ENCODE data around the gene LINGO4.

The LINGO4 gene

DNA sequence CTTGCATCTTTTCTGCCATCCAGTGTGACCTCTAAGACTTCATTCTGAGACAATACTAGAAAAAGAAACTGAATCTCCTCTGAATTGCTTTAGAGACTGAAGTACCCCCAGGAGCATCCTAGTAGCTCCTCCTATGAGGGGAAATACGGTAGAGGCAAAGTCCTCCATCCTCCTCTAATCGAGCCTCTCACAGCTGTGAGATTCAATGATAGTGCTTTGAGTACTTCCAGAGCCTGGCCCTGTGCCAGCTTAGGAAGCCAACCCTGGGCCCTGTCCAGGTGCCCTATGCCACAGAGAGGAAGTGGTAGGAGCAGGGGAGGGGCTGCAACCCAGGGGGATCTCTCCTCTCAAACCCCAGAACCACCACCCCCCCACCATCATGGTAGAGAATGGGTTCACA lies 15.7 kb upstream of the LINGO4 start:
- Histone ChIP-seq H3K4me1 (ENCODE audit: control insufficient read depth, insufficient read depth, low read length) (no peaks in the 10 kb centered on the region), H3K9ac (ENCODE audit: low read depth, low read length) (no peak overlapping the region), H3K36me3 (ENCODE audit: insufficient read depth, low read length) (no peaks in the 10 kb centered on the region), H3K4me3 (ENCODE audit: low read length) (no peak overlapping the region), H3K4me2 (ENCODE audit: low read length) (no peak overlapping the region), H3K9me3 (replicated peaks; ENCODE audit: low read length) (no peaks in the 10 kb centered on the region), H3K27me3 (ENCODE audit: control insufficient read depth, insufficient read depth, low read length) (peaks cover 68% of the 10 kb centered on the region)

GRCh38 chr1:151819976-151820623 lies 14.9 kb upstream of the LINGO4 start:
- no peaks in the 10 kb centered on the region for H3K4me1 ChIP-seq (ENCODE audit: control insufficient read depth, insufficient read depth, low read length)
- no peak overlapping the region for H3K9ac ChIP-seq (ENCODE audit: low read depth, low read length)

GRCh38 chr1:151819227-151819835 lies 14.1 kb upstream of the LINGO4 start:
- Histone ChIP-seq H3K9ac (ENCODE audit: low read depth, low read length) (no peak overlapping the region), H3K36me3 (ENCODE audit: insufficient read depth, low read length) (no peaks in the 10 kb centered on the region), H3K27me3 (ENCODE audit: control insufficient read depth, insufficient read depth, low read length) (peaks cover 64% of the 10 kb centered on the region), H3K9me3 (replicated peaks; ENCODE audit: low read length) (no peaks in the 10 kb centered on the region), H3K4me3 (ENCODE audit: low read length) (no peak overlapping the region), H3K4me1 (ENCODE audit: control insufficient read depth, insufficient read depth, low read length) (no peaks in the 10 kb centered on the region), H3K4me2 (ENCODE audit: low read length) (no peak overlapping the region)

More at GRCh38 chr1:151819976-151820623, 14.9 kb upstream of the LINGO4 start:
- peaks cover 66% of the 10 kb centered on the region for H3K27me3 ChIP-seq (ENCODE audit: control insufficient read depth, insufficient read depth, low read length)
- no peak overlapping the region for H3K4me2 ChIP-seq (ENCODE audit: low read length)
- no peak overlapping the region for H3K4me3 ChIP-seq (ENCODE audit: low read length)
- H3K36me3 ChIP-seq (ENCODE audit: insufficient read depth, low read length), result no peaks in the 10 kb centered on the region
- no peaks in the 10 kb centered on the region for H3K9me3 ChIP-seq (replicated peaks; ENCODE audit: low read length)

GRCh38 chr1:151817353-151817730 lies 12.1 kb upstream of the LINGO4 start:
- no peaks in the 10 kb centered on the region for H3K4me1 ChIP-seq (ENCODE audit: control insufficient read depth, insufficient read depth, low read length)
- H3K4me2 ChIP-seq (ENCODE audit: low read length), result no peak overlapping the region

GRCh38 chr1:151816548-151817352 lies 11.5 kb upstream of the LINGO4 start:
- no peak overlapping the region for H3K4me2 ChIP-seq (ENCODE audit: low read length)
- no peak overlapping the region for H3K4me3 ChIP-seq (ENCODE audit: low read length)
- H3K27me3 ChIP-seq (ENCODE audit: control insufficient read depth, insufficient read depth, low read length), result peaks cover 60% of the 10 kb centered on the region
- H3K9me3 ChIP-seq (replicated peaks; ENCODE audit: low read length), result no peaks in the 10 kb centered on the region
- no peaks in the 10 kb centered on the region for H3K36me3 ChIP-seq (ENCODE audit: insufficient read depth, low read length)
- H3K4me1 ChIP-seq (ENCODE audit: control insufficient read depth, insufficient read depth, low read length), result no peaks in the 10 kb centered on the region
- no peak overlapping the region for H3K9ac ChIP-seq (ENCODE audit: low read depth, low read length)

More at GRCh38 chr1:151817353-151817730, 12.1 kb upstream of the LINGO4 start:
- Histone ChIP-seq H3K9me3 (replicated peaks; ENCODE audit: low read length) (no peaks in the 10 kb centered on the region), H3K4me3 (ENCODE audit: low read length) (no peak overlapping the region), H3K27me3 (ENCODE audit: control insufficient read depth, insufficient read depth, low read length) (peaks cover 61% of the 10 kb centered on the region), H3K9ac (ENCODE audit: low read depth, low read length) (no peak overlapping the region), H3K36me3 (ENCODE audit: insufficient read depth, low read length) (no peaks in the 10 kb centered on the region)

- H3K27me3 ChIP-seq (ENCODE audit: control insufficient read depth, insufficient read depth, low read length), result peaks cover 51% of the 10 kb centered on the region
- H3K9me3 ChIP-seq (replicated peaks; ENCODE audit: low read length), result no peaks in the 10 kb centered on the region
- H3K4me2 ChIP-seq (ENCODE audit: low read length), result no peak overlapping the region
- H3K4me3 ChIP-seq (ENCODE audit: low read length), result no peak overlapping the region
- no peaks in the 10 kb centered on the region for H3K36me3 ChIP-seq (ENCODE audit: insufficient read depth, low read length)
- H3K9ac ChIP-seq (ENCODE audit: low read depth, low read length), result no peak overlapping the region
- peaks cover 8% of the 10 kb centered on the region for H3K4me1 ChIP-seq (ENCODE audit: control insufficient read depth, insufficient read depth, low read length)
Observed at GRCh38 chr1:151815716-151816327, 10.6 kb upstream of the LINGO4 start.

GRCh38 chr1:151814971-151815545 lies 9.8 kb upstream of the LINGO4 start:
- peaks cover 8% of the 10 kb centered on the region for H3K4me1 ChIP-seq (ENCODE audit: control insufficient read depth, insufficient read depth, low read length)
- no peak overlapping the region for H3K9ac ChIP-seq (ENCODE audit: low read depth, low read length)
- H3K36me3 ChIP-seq (ENCODE audit: insufficient read depth, low read length), result no peaks in the 10 kb centered on the region
- no peaks in the 10 kb centered on the region for H3K9me3 ChIP-seq (replicated peaks; ENCODE audit: low read length)
- H3K4me3 ChIP-seq (ENCODE audit: low read length), result no peak overlapping the region
- H3K27me3 ChIP-seq (ENCODE audit: control insufficient read depth, insufficient read depth, low read length), result peaks cover 51% of the 10 kb centered on the region
- H3K4me2 ChIP-seq (ENCODE audit: low read length), result no peak overlapping the region

GRCh38 chr1:151814426-151814825 lies 9.2 kb upstream of the LINGO4 start:
- no peaks in the 10 kb centered on the region for H3K36me3 ChIP-seq (ENCODE audit: insufficient read depth, low read length)
- no peak overlapping the region for H3K4me3 ChIP-seq (ENCODE audit: low read length)
- no peak overlapping the region for H3K4me2 ChIP-seq (ENCODE audit: low read length)
- no peak overlapping the region for H3K9ac ChIP-seq (ENCODE audit: low read depth, low read length)
- H3K27me3 ChIP-seq (ENCODE audit: control insufficient read depth, insufficient read depth, low read length), result peaks cover 56% of the 10 kb centered on the region
- peaks cover 8% of the 10 kb centered on the region for H3K4me1 ChIP-seq (ENCODE audit: control insufficient read depth, insufficient read depth, low read length)
- H3K9me3 ChIP-seq (replicated peaks; ENCODE audit: low read length), result no peaks in the 10 kb centered on the region

- no peaks in the 10 kb centered on the region for H3K36me3 ChIP-seq (ENCODE audit: insufficient read depth, low read length)
- no peak overlapping the region for H3K4me3 ChIP-seq (ENCODE audit: low read length)
- peaks cover 57% of the 10 kb centered on the region for H3K27me3 ChIP-seq (ENCODE audit: control insufficient read depth, insufficient read depth, low read length)
- H3K4me1 ChIP-seq (ENCODE audit: control insufficient read depth, insufficient read depth, low read length), result peaks cover 8% of the 10 kb centered on the region
- H3K9ac ChIP-seq (ENCODE audit: low read depth, low read length), result no peak overlapping the region
- H3K9me3 ChIP-seq (replicated peaks; ENCODE audit: low read length), result no peaks in the 10 kb centered on the region
- no peak overlapping the region for H3K4me2 ChIP-seq (ENCODE audit: low read length)
Observed at GRCh38 chr1:151813271-151813977, 8.2 kb upstream of the LINGO4 start.

DNA sequence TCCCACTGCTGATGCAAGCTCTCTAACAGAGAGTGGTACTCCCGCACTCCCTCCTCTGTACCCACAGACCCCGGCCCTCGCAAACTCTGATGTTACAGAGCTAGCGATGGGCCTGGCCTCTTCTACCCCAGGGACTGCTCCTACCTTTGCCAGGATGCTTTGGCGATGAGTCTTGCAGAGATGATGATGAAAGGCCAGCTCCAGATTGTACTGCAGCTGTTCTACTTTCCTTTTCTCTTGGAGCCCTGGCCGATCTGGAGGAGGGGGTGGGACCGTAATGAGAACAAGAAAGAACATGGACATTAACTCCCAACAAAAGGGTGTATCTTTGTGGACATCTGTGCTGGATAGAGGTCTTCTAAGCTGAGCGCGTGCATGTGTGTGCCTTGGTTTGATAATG lies 6.0 kb upstream of the LINGO4 start:
- Histone ChIP-seq H3K9me3 (replicated peaks; ENCODE audit: low read length) (no peaks in the 10 kb centered on the region), H3K9ac (ENCODE audit: low read depth, low read length) (no peak overlapping the region)

More for the DNA sequence above, 6.0 kb upstream of the LINGO4 start:
- peak overlapping the region; percentile 17 for H3K4me3 ChIP-seq (ENCODE audit: low read length)
- H3K27me3 ChIP-seq (ENCODE audit: control insufficient read depth, insufficient read depth, low read length), result peaks cover 61% of the 10 kb centered on the region
- peak overlapping the region; percentile 50 for H3K4me2 ChIP-seq (ENCODE audit: low read length)
- peaks cover 8% of the 10 kb centered on the region for H3K4me1 ChIP-seq (ENCODE audit: control insufficient read depth, insufficient read depth, low read length)
- no peaks in the 10 kb centered on the region for H3K36me3 ChIP-seq (ENCODE audit: insufficient read depth, low read length)

All from skeletal muscle satellite cell (primary cell).